Measurements from ENCODE around the gene LRRC37A2. TPM values are rescaled to one million over a fixed set of nuclear protein-coding genes. Genes with fewer than 3 reads are reported as not detected.
"Not testable (repeated sequence)": the region's sequence is repeated elsewhere in the genome, so short reads cannot be mapped to it uniquely, and the experiment has no call there.

Gene LRRC37A2
- total RNA-seq = 1 to 10 TPM; 7.8 to 8.6 TPM

DNA sequence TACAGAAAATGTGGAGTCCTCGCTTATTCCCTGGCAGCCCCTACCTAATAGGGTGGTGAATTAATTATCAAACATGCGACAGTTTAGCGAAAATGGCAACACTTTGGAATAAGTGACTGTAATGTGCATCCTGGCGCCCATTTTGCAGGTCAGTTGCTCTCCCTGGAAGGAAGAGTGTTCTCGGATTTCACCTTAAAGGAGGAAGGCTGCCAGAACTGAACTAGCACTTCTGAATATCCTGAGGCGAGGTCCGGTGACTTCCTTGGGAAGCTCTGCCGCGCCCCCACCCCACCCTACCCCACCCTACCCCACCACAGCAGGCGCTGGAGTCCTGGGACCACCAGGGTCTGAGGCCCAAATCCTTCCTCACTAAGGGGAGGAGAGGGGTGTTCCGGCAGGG lies at the start of gene LRRC37A2:
TSS of gene LRRC37A2 (plus strand) at position 301 of the 400 bp plus-strand sequence. CDS start 245 bp downstream, outside the sequence.
- not testable (repeated sequence) for H3K4me1 Mint-ChIP-seq (ENCODE audit: low read depth in 2 of 2); H3K9me3 Mint-ChIP-seq; DNase-seq (ENCODE audit: low spot score); H3K4me3 Mint-ChIP-seq; H3K36me3 Mint-ChIP-seq; H3K27me3 Mint-ChIP-seq; ATAC-seq; H3K27ac Mint-ChIP-seq

DNA sequence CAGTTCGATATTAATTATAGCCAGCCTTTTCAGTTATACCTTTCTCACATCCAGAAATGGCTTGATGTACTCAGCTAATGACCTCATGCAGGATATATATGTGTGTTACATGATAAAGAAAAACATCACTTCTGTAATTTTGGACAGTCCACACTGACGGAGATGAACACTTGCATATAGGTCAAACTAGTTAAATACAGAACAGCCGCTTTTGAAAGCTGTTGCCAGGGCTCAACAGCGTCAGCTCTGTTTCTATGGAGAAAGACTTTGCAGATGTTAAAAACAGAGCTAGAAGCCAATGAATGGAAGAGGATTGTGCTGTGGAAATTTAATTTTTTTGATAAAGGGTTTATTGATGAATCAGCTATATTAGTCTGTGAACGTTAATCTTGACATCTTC lies 44.6 kb upstream of the LRRC37A2 start:
- H3K27ac Mint-ChIP-seq; H3K4me3 Mint-ChIP-seq; H3K36me3 Mint-ChIP-seq; DNase-seq (ENCODE audit: low spot score); ATAC-seq; H3K27me3 Mint-ChIP-seq; H3K4me1 Mint-ChIP-seq (ENCODE audit: low read depth in 2 of 2); H3K9me3 Mint-ChIP-seq: not testable (repeated sequence)

DNA sequence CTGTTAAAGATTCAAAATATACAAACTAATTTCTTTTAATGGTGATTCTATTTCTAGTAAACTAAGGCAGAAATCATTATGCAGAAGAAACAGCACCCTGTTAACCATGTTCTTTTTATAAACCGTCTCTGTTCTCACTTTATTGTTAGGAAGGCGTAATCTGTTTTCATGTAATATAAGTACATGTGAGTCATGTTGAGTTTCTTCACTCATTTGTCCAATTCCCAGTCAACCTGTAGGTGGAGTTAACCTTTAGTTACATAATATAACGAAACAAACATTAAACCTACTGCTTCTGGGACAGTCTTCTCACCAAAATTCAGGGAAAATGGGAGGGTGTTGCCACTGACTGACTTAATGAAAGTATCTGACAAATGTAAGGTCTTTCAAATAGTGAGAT lies 37.8 kb upstream of the LRRC37A2 start:
- H3K27me3 Mint-ChIP-seq; H3K9me3 Mint-ChIP-seq; ATAC-seq; H3K27ac Mint-ChIP-seq; DNase-seq (ENCODE audit: low spot score); H3K36me3 Mint-ChIP-seq; H3K4me3 Mint-ChIP-seq; H3K4me1 Mint-ChIP-seq (ENCODE audit: low read depth in 2 of 2): not testable (repeated sequence)

DNA sequence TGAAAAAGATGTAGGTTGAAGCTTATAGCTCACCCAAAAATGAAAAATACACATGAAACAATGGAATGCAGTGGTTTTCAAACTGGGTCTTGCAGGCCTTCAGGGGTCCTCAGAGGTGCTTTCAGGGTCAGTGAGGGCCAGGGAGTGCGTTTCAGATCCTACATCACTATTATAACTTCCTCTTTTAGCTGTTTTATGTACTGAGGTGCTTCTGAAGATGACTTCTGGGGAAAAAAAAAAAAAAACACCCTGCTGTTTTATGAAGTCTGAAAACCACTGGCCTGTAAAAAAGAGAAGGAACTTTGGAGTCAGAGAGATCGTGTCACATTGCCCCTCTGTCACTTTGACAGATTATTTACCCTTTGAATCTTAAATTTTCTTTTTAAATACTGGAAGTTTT lies 36.7 kb upstream of the LRRC37A2 start:
- not testable (repeated sequence) for H3K27ac Mint-ChIP-seq; H3K4me1 Mint-ChIP-seq (ENCODE audit: low read depth in 2 of 2); H3K9me3 Mint-ChIP-seq; H3K4me3 Mint-ChIP-seq; DNase-seq (ENCODE audit: low spot score); ATAC-seq; H3K36me3 Mint-ChIP-seq; H3K27me3 Mint-ChIP-seq

DNA sequence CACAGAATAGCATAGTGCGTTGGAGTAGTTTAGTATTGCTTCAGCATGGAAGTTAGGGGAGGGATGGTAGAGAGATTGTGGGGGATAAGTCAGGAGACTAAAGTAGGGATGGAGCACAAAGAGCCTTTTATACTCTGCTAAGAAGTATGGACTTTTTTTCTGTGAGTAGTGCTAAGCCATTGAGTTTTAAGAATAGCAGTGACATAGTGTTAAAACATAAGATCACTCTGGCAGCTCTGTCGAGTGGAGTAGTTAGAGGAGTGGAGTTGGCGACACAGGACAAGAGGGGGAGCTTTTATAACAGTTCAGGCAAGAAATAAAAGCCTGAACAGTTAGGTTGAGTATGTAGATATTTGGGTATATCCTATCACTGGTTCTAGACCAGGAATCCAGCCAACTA lies 33.4 kb upstream of the LRRC37A2 start:
- H3K9me3 Mint-ChIP-seq; H3K27ac Mint-ChIP-seq; H3K36me3 Mint-ChIP-seq; H3K4me1 Mint-ChIP-seq (ENCODE audit: low read depth in 2 of 2); H3K27me3 Mint-ChIP-seq; ATAC-seq; DNase-seq (ENCODE audit: low spot score); H3K4me3 Mint-ChIP-seq: not testable (repeated sequence)

DNA sequence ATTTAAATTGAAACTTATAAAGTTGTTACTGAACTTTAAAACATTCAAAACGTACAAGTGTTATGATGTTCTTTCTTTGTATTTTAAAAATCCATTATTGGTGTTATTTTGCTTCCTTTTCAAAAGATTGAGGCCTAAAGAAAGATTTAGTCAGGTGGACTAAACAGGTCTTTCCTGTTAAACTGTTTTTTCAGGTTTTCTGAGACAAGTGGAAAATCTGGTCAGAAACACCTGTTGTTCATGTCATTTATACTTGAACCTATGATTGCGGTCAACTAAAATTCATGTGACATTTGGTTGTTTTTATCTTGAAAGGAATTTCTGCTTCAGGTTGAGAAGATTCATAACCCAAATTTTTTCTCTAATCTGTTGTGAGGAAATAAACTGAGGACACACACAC lies 31.0 kb upstream of the LRRC37A2 start:
- ATAC-seq; H3K36me3 Mint-ChIP-seq; H3K4me3 Mint-ChIP-seq; H3K27me3 Mint-ChIP-seq; H3K9me3 Mint-ChIP-seq; DNase-seq (ENCODE audit: low spot score); H3K4me1 Mint-ChIP-seq (ENCODE audit: low read depth in 2 of 2); H3K27ac Mint-ChIP-seq: not testable (repeated sequence)

DNA sequence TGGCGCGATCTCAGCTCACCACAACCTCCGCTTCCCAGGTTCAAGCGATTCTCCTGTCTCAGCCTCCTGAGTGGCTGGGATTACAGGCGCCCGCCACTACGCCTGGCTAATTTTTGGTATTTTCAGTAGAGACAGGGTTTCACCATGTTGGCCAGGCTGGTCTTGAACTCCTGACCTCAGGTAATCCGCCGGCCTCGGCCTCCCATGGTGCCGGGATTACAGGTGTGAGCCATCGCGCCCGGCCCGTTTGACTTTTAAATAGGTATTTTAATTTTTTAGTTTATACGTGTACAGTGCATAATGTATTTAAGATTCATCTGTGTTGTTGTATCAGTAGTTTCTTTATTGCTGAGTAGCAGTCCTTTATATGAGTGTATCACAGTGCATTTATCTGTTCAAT lies 20.2 kb upstream of the LRRC37A2 start:
- H3K4me1 Mint-ChIP-seq (ENCODE audit: low read depth in 2 of 2); ATAC-seq; DNase-seq (ENCODE audit: low spot score); H3K9me3 Mint-ChIP-seq; H3K27ac Mint-ChIP-seq; H3K36me3 Mint-ChIP-seq; H3K27me3 Mint-ChIP-seq; H3K4me3 Mint-ChIP-seq: not testable (repeated sequence)

DNA sequence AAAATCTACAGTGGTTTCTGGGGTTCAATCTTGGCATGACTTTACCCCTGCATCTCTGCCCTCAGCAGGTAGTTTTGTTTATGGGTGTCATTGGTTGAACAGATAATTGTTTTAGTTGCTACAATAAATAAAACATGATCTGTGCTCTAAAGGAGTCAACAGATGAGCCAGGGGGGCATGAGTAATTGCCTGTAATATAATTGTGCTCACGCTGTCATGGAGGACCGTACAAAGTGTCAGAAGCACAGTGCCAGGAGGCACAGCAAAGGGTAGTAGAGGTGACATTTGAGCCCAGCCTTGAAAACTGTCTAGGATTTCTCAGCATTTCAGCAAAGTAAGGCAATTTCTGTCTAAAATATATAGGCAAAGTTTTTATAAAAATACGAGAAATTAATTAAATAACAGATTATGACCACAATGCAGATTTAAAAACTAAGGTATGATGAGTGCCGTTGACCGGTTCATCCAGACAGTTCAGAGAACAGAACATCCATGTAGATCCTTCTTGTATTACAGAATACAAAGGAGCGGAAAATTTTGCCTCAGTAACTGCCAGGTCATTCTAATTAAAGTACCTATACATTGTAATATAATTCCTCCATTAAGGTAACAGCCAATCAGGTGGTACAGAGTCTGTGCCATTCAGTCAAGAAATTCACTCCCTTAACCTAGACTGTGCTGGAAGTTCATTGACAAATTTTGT lies 12.7 kb upstream of the LRRC37A2 start:
- H3K4me3 Mint-ChIP-seq; H3K36me3 Mint-ChIP-seq; DNase-seq (ENCODE audit: low spot score); H3K27ac Mint-ChIP-seq; ATAC-seq; H3K4me1 Mint-ChIP-seq (ENCODE audit: low read depth in 2 of 2); H3K27me3 Mint-ChIP-seq; H3K9me3 Mint-ChIP-seq: not testable (repeated sequence)

DNA sequence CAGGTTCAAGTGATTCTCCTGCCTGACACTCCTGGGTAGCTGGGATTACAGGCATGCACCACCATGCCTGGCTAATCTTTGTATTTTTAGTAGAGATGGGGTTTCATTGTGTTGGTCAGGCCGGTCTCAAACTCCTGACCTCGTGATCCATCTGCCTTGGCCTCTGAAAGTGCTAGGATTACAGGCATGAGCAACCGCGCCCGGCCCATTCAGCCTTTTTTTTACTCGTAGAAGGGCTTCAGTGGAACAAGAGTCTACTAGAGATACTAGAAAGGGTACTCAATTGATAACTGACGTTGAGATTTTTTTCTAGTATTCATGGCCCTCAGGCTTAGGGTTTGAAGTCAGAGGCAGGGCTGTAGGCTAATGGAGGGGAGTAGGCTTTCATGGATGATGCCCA lies 6.4 kb upstream of the LRRC37A2 start:
- H3K4me1 Mint-ChIP-seq (ENCODE audit: low read depth in 2 of 2); H3K27me3 Mint-ChIP-seq; H3K36me3 Mint-ChIP-seq; ATAC-seq; DNase-seq (ENCODE audit: low spot score); H3K9me3 Mint-ChIP-seq; H3K4me3 Mint-ChIP-seq; H3K27ac Mint-ChIP-seq: not testable (repeated sequence)

DNA sequence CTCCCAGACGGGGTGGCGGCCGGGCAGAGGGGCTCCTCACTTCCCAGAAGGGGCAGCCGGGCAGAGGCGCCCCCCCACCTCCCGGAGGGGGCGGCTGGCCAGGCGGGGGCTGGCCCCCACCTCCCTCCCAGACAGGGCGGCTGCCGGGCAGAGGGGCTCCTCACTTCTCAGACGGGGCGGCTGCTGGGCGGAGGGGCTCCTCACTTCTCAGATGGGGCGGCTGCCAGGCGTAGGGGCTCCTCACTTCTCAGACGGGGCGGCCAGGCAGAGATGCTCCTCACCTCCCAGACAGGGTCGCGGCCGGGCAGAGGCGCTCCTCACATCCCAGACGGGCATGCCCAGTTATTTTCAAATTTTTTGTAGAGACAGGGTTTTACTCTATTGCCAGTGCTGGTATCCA lies 22.4 kb downstream of the LRRC37A2 start:
- not testable (repeated sequence) for H3K4me3 Mint-ChIP-seq; H3K9me3 Mint-ChIP-seq; H3K27me3 Mint-ChIP-seq; H3K4me1 Mint-ChIP-seq (ENCODE audit: low read depth in 2 of 2); H3K36me3 Mint-ChIP-seq; H3K27ac Mint-ChIP-seq; ATAC-seq
- peak; percentile 26 for DNase-seq (ENCODE audit: low spot score)

DNA sequence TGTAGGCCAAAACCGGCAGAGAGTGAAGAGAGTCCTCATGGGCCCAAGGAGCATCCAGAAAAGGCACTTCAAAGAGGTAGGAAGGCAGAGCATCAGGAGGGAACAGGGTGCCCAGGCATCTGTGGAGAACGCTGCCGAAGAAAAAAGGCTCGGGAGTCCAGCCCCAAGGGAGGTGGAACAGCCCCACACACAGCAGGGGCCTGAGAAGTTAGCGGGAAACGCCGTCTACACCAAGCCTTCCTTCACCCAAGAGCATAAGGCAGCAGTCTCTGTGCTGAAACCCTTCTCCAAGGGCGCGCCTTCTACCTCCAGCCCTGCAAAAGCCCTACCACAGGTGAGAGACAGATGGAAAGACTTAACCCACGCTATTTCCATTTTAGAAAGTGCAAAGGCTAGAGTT lies 36.3 kb downstream of the LRRC37A2 start:
- not testable (repeated sequence) for H3K36me3 Mint-ChIP-seq; H3K9me3 Mint-ChIP-seq; H3K27me3 Mint-ChIP-seq; DNase-seq (ENCODE audit: low spot score); H3K27ac Mint-ChIP-seq; ATAC-seq; H3K4me1 Mint-ChIP-seq (ENCODE audit: low read depth in 2 of 2); H3K4me3 Mint-ChIP-seq

DNA sequence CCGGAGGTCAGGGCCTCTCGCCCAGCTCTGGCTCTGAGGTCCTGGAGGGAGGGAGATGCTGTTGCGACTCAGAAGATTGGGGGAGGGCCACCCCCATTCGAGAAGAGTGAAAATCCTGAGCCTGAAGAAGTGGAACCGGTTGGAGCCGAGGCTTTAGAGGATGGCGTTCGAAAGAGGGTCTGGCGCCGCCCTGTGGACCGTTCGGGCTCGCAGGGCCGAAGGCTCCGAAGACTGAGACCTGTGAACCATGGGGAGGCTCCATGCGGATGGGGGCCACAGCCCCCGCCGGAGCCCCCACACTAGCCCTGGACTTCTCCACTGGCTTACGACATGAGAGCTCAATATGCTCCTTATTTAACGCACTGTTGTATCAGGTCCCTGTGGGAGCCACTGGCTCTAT lies 46.9 kb downstream of the LRRC37A2 start:
- not testable (repeated sequence) for H3K27ac Mint-ChIP-seq; H3K36me3 Mint-ChIP-seq; H3K9me3 Mint-ChIP-seq; H3K4me3 Mint-ChIP-seq; DNase-seq (ENCODE audit: low spot score); H3K4me1 Mint-ChIP-seq (ENCODE audit: low read depth in 2 of 2); H3K27me3 Mint-ChIP-seq; ATAC-seq

DNA sequence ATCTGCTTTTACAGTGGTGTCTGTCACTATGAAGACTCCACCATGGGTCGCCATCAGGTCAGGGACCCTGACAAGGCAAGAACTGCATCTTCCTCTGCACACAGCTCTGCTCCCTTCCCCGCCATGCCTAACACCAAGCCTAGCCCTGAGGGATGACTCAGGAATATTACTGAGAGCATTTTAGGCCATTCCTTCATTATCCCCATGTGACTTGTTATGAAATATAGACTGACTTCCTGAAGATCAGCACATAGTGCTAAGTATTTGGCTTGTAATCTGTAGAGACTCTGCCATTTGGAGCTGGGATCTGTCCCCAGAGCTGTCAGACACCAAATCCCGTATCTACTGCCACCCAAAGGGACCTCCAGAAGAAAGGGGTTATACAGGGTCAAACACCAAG lies 47.8 kb downstream of the LRRC37A2 start:
- not testable (repeated sequence) for H3K36me3 Mint-ChIP-seq; H3K27ac Mint-ChIP-seq; H3K4me1 Mint-ChIP-seq (ENCODE audit: low read depth in 2 of 2); H3K9me3 Mint-ChIP-seq; H3K4me3 Mint-ChIP-seq; DNase-seq (ENCODE audit: low spot score); ATAC-seq; H3K27me3 Mint-ChIP-seq

DNA sequence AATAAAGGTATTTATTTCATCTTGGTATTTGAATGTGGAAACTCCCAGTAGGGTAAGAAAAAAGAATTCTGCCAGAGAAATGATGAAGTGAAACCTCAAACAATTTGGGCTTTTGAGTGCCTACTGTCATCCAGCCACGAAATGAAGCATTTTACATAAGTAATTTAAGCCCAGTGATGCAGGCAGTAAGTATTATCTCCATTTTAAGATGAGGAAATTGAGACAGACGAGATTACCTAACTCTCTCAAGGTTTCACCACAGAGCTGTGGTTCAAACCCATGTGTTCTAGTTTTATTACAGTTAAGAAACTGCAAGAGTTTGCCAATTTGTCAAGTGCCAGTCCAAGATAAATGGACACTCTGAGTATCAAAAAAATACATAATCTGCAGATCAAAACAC lies 54.0 kb downstream of the LRRC37A2 start:
- H3K27ac Mint-ChIP-seq; H3K27me3 Mint-ChIP-seq; H3K4me3 Mint-ChIP-seq; DNase-seq (ENCODE audit: low spot score); H3K4me1 Mint-ChIP-seq (ENCODE audit: low read depth in 2 of 2); H3K36me3 Mint-ChIP-seq; H3K9me3 Mint-ChIP-seq: not testable (repeated sequence)
- peak; percentile 76 to 81 for ATAC-seq

DNA sequence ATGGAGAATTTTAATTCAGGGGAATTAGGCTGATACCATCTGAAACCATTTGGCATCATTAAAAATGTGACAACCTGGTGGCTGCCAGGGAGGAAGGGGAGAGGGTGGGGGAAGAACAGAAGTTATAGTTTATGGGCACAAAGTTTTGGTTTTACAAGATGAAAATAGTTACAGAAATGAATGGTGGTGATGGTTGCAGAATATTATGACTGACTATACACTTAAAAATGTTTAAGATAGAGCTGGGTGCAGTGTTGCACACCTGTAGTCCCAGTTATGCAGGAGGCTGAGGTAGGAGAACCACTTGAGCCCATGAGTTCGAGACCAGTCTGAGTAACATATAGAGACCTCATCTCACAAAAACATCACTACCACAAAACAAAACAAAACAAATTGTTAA lies 54.7 kb downstream of the LRRC37A2 start:
- not testable (repeated sequence) for ATAC-seq; H3K27ac Mint-ChIP-seq; H3K4me3 Mint-ChIP-seq; H3K36me3 Mint-ChIP-seq; DNase-seq (ENCODE audit: low spot score); H3K27me3 Mint-ChIP-seq; H3K4me1 Mint-ChIP-seq (ENCODE audit: low read depth in 2 of 2); H3K9me3 Mint-ChIP-seq

All from natural killer cell treated with Interleukin-12 subunit alpha and Interleukin-12 subunit beta and Interleukin-15 and Interleukin-18, amount 100 ng/mL, for 72 hours (primary cell).